Astrocyte (in vitro differentiated cells and primary cell): ENCODE measurements around the gene PSME1.

Experiments used
- CTCF ChIP-seq: IDR thresholded peaks from 2 replicates; pipeline ENCODE4 v1.5.1; 2011; ENCODE audit warnings: low read depth, mild to moderate bottlenecking, inconsistent platforms, low read length, moderate library complexity; ENCODE audit not compliant: insufficient read depth
- EZH2 ChIP-seq: IDR thresholded peaks from 2 replicates; pipeline ENCODE4 v1.6.1; 2012; ENCODE audit warnings: mild to moderate bottlenecking, low read length, inconsistent platforms; ENCODE audit not compliant: insufficient read depth

GRCh38 chr14:24092505-24093206, 43.3 kb upstream of the PSME1 start:
- TF ChIP-seq EZH2 = no peak
- no peak for TF ChIP-seq CTCF
